PC-9 (cell line): ENCODE measurements around the gene VEGFB. TPM values are rescaled to one million over a fixed set of nuclear protein-coding genes. Genes with fewer than 3 reads are reported as not detected.

Experiments used
- BruUV-seq: library from RNA; stranded (reverse); fragments of 400-500 nt; replicated peaks from 2 replicates; lab custom pipeline; 2021; lab: Mats Ljungman, UMichigan
- CTCF ChIA-PET: fragments of 300-600 bp; sonication (Branson Sonifier 250); formaldehyde crosslinking; loops from one replicate; lab custom pipeline; 2022; ENCODE audit warnings: antibody characterized with exemption; lab: Charles Lee
- POLR2A ChIA-PET: fragments of 300-600 bp; sonication (Branson Sonifier 250); formaldehyde crosslinking; loops from one replicate; lab custom pipeline; 2022; ENCODE audit warnings: antibody characterized with exemption; ENCODE audit not compliant: unreplicated experiment; lab: Charles Lee
- DNase-seq, 2 experiments: peaks; one replicate each; pipeline versions ENCODE4 v3.0.0 to v3.0.0-alpha.2; 2015 to 2022; ENCODE audit warnings: mixed read lengths in 1 of 2
- H2AFZ ChIP-seq: fragments of 200-600 bp; sonication (generic); 2 replicates; pipeline ENCODE4 v1.8.1; 2017; ENCODE audit warnings: antibody characterized with exemption
- H3F3A ChIP-seq: fragments of 200-600 bp; sonication (generic); 2 replicates; pipeline ENCODE4 v1.8.1; 2017; ENCODE audit warnings: antibody characterized with exemption, mild to moderate bottlenecking, low read depth; ENCODE audit not compliant: insufficient read depth
- H3K27ac ChIP-seq: fragments of 200-600 bp; sonication (generic); 2 replicates; pipeline ENCODE4 v1.6.1; 2016; ENCODE audit warnings: mixed run types
- H3K27me3 ChIP-seq: fragments of 200-600 bp; sonication (generic); 2 replicates; pipeline ENCODE4 v1.6.1; 2016; ENCODE audit warnings: low read depth, mixed run types; ENCODE audit not compliant: insufficient read depth
- H3K36me3 ChIP-seq: fragments of 200-600 bp; sonication (generic); 2 replicates; pipeline ENCODE4 v1.6.1; 2016; ENCODE audit warnings: low read depth, mixed run types
- H3K4me1 ChIP-seq: fragments of 200-600 bp; sonication (generic); replicated peaks from 2 replicates; pipeline ENCODE4 v1.6.1; 2016; ENCODE audit warnings: mixed run types; ENCODE audit not compliant: insufficient read depth
- H3K4me2 ChIP-seq: fragments of 200-600 bp; sonication (generic); 2 replicates; pipeline ENCODE4 v1.6.1; 2017; ENCODE audit warnings: mixed run types
- H3K4me3 ChIP-seq: fragments of 200-600 bp; sonication (generic); 2 replicates; pipeline ENCODE4 v1.6.1; 2016; ENCODE audit warnings: mixed run types
- H3K79me2 ChIP-seq: fragments of 200-600 bp; sonication (generic); 2 replicates; pipeline ENCODE4 v1.6.1; 2017; ENCODE audit warnings: low read depth, mixed run types
- H3K9me2 ChIP-seq: fragments of 200-600 bp; sonication (generic); 2 replicates; pipeline ENCODE4 v1.8.1; 2017; ENCODE audit warnings: mild to moderate bottlenecking; ENCODE audit not compliant: insufficient read depth
- H3K9me3 ChIP-seq: fragments of 200-600 bp; sonication (generic); 2 replicates; pipeline ENCODE4 v1.8.1; 2016; ENCODE audit warnings: low read depth; ENCODE audit not compliant: insufficient read depth
- H4K20me1 ChIP-seq: fragments of 200-600 bp; sonication (generic); 2 replicates; pipeline ENCODE4 v1.8.1; 2017; ENCODE audit not compliant: insufficient read depth
- EZH2 ChIP-seq: fragments of 200-600 bp; sonication (generic); IDR thresholded peaks from 2 replicates; pipeline ENCODE4 v1.8.0; 2017; ENCODE audit warnings: antibody characterized with exemption, low read depth
- intact Hi-C: fragments of 100-400 bp; cut with micrococcal nuclease; formaldehyde crosslinking; loops from one replicate; pipeline ENCODE4 v1.10.0; 2022; ENCODE audit not compliant: unreplicated experiment
- total RNA-seq: library from RNA; stranded (reverse); gene quantifications from 2 replicates; pipeline ENCODE4 v1.2.3, GENCODE V29; 2021
- TF ChIP-seq, protein P1 (sequence below): fragments of 200-600 bp; sonication (generic); conservative IDR thresholded peaks from 2 replicates; pipeline ENCODE4 v1.6.1; 2017; ENCODE audit warnings: mixed run types, antibody characterized with exemption, mild to moderate bottlenecking, moderate library complexity

Gene VEGFB
- total RNA-seq, 1 experiment from 2014 or later, result 129 TPM

DNA sequence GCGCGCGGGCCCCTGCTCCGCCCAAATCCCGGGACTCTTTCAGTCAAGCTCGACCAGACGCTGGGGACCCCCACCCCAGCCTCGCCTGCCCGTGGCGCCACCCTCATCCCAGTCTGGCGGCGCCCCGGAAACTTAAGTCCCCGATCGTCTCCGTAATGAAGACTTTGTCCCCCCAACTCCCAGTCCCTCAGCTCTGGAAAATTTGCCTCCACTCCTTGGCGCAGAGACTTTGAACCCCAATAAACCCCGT, 17.3 kb downstream of the VEGFB start:
- H3K36me3 ChIP-seq, result 0 out of 2 replicates have a peak, but pooled peaks cover 5% of the 10 kb centered on the region
- H3F3A ChIP-seq, result peaks cover 45% of the 10 kb centered on the region
- peak overlapping the region; percentile 88 for H3K4me3 ChIP-seq
- peaks cover 9% of the 10 kb centered on the region; the same call in 1 of the 2 replicates for H4K20me1 ChIP-seq
- H2AFZ ChIP-seq, result peak overlapping the region; percentile 80
- no peaks in the 10 kb centered on the region for H3K27me3 ChIP-seq
- intact Hi-C loops, result loop anchor here (1.0 kb wide), 2 partner anchors 47 to 50 kb away; no protein-coding TSS in a partner anchor
- DNase-seq, result no peak
- no TSS peak for BruUV-seq
- H3K27ac ChIP-seq, result no peak overlapping the region
- H3K9me2 ChIP-seq, result no peaks in the 10 kb centered on the region
- peaks cover 14% of the 10 kb centered on the region for H3K79me2 ChIP-seq
- peak overlapping the region; percentile 99 for H3K4me2 ChIP-seq
- H3K4me1 ChIP-seq, result peaks cover 5% of the 10 kb centered on the region; the same call in 1 of the 2 replicates
- H3K9me3 ChIP-seq, result no peaks in the 10 kb centered on the region
- CTCF ChIA-PET, result interaction anchor here (0.7 to 1.3 kb wide), 5 partner anchors 18 to 688 kb away, joined by 3 to 9 read pairs (median 4); no protein-coding TSS in a partner anchor
- POLR2A ChIA-PET, result interaction anchor here (0.6 kb wide), 1 partner anchor 17 kb away, joined by 3 read pairs; no protein-coding TSS in a partner anchor
- TF ChIP-seq, protein P1, sequence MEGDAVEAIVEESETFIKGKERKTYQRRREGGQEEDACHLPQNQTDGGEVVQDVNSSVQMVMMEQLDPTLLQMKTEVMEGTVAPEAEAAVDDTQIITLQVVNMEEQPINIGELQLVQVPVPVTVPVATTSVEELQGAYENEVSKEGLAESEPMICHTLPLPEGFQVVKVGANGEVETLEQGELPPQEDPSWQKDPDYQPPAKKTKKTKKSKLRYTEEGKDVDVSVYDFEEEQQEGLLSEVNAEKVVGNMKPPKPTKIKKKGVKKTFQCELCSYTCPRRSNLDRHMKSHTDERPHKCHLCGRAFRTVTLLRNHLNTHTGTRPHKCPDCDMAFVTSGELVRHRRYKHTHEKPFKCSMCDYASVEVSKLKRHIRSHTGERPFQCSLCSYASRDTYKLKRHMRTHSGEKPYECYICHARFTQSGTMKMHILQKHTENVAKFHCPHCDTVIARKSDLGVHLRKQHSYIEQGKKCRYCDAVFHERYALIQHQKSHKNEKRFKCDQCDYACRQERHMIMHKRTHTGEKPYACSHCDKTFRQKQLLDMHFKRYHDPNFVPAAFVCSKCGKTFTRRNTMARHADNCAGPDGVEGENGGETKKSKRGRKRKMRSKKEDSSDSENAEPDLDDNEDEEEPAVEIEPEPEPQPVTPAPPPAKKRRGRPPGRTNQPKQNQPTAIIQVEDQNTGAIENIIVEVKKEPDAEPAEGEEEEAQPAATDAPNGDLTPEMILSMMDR, result no peak

DNA sequence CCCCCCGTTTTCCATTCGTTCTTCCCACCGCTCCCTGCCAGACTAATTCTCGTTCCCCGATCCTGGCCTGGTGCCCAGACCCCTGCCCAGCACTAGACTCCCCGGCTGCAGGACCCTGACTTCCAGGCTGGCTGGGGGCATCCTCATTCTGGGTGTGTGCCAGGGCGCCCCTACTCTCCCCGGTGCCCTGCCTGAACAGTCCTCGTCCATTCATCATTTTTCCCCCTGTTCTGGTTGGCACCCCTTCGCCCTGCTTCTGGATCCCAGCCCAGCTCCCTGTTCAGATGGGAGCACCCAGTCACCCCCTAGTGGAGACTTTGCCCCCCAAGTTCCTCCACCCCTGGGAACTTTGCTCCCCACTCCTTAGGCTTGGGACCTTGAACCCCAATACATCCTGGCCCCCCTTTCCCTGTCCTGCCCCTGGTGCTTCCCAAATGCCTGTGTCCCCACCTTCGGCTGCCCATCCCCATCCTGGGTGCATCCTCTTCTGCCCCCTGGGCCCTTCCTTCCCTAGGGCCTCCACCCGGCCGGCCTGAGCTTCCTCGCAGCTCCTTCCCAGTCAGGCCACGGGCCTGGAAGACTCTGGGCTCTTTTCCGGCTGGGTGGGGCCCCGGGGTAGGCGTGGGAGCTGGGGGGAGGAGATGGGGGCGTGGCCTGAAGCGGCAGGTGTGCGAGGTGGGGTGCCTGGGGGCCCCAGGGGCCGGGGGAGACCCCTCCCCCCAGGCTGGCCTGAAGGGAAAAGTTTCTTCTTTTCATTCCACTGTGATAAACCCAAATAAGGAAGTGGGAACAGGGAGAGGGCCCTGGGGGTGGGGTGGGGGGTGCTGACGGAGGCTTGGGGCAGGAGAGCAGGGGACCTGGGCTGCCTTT, 17.9 kb downstream of the VEGFB start:
- no peaks in the 10 kb centered on the region for H3K9me3 ChIP-seq
- intact Hi-C loops, result loop anchor here (1.0 kb wide), 2 partner anchors 48 to 49 kb away; no protein-coding TSS in a partner anchor
- H3K9me2 ChIP-seq, result no peaks in the 10 kb centered on the region
- H3F3A ChIP-seq, result peaks cover 41% of the 10 kb centered on the region
- H4K20me1 ChIP-seq, result peaks cover 9% of the 10 kb centered on the region; the same call in 1 of the 2 replicates
- H3K4me2 ChIP-seq, result peak overlapping the region; percentile 99
- 0 out of 2 replicates have a peak, but pooled peaks cover 5% of the 10 kb centered on the region for H3K36me3 ChIP-seq
- no peaks in the 10 kb centered on the region for H3K27me3 ChIP-seq
- CTCF ChIA-PET, result interaction anchor here (0.6 to 1.3 kb wide), 9 partner anchors 17 to 688 kb away, joined by 3 to 22 read pairs (median 4); no protein-coding TSS in a partner anchor
- peak overlapping the region; percentile 88 for H3K4me3 ChIP-seq
- H3K79me2 ChIP-seq, result peaks cover 14% of the 10 kb centered on the region
- H3K27ac ChIP-seq, result no peak overlapping the region
- TF ChIP-seq, protein P1, result peak; percentile 61
- TF ChIP-seq EZH2, result no peak
- POLR2A ChIA-PET, result interaction anchor here (0.5 to 0.7 kb wide), 6 partner anchors 15 to 29 kb away, joined by 3 to 11 read pairs (median 6); no protein-coding TSS in a partner anchor
- H3K4me1 ChIP-seq, result peaks cover 5% of the 10 kb centered on the region; the same call in 1 of the 2 replicates
- BruUV-seq, result TSS peak; percentile 16
- peak in 1 of 2 experiments; percentile 76 for DNase-seq
- H2AFZ ChIP-seq, result peak overlapping the region; percentile 80

DNA sequence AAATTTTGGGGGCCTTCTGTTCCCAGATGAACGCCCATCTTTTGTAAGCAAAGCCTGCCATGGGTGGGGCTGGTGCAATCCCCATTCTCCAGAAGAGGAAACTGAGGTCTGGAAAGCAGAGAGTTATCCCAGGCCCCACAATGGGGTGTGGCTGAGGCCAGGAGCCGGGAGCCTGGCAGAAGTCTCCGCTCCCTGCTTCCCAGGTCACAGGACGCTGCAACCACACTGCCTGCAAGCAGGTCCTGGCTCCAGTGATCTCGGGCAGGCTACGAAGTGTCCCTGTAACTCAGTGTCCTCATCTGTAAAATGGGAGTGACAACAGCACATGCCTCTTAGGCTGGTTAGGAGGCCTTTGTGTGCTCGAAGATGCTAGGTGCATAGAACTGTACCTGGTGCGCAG, 18.7 kb downstream of the VEGFB start:
- BruUV-seq, result TSS peak; percentile 1
- no peak for DNase-seq
- no peak overlapping the region for H2AFZ ChIP-seq
- H3K4me2 ChIP-seq, result peak overlapping the region; percentile 99; the same call in 1 of the 2 replicates
- peaks cover 9% of the 10 kb centered on the region; the same call in 1 of the 2 replicates for H4K20me1 ChIP-seq
- ChIA-PET CTCF (interaction anchor here (0.6 to 1.3 kb wide), 2 partner anchors 48 to 50 kb away, joined by 9 to 22 read pairs; no protein-coding TSS in a partner anchor), POLR2A (interaction anchor here (0.7 kb wide), 1 partner anchor 29 kb away, joined by 6 read pairs; no protein-coding TSS in a partner anchor)
- no peak overlapping the region for H3K27ac ChIP-seq
- intact Hi-C loops, result no loop called here
- 0 out of 2 replicates have a peak, but pooled peaks cover 5% of the 10 kb centered on the region for H3K36me3 ChIP-seq
- peaks cover 34% of the 10 kb centered on the region for H3F3A ChIP-seq
- no peaks in the 10 kb centered on the region for H3K27me3 ChIP-seq
- H3K4me1 ChIP-seq, result no peaks in the 10 kb centered on the region; the same call in 1 of the 2 replicates
- H3K4me3 ChIP-seq, result peak overlapping the region; percentile 88; the same call in 1 of the 2 replicates
- no peak for TF ChIP-seq EZH2
- TF ChIP-seq, protein P1, result no peak
- peaks cover 14% of the 10 kb centered on the region for H3K79me2 ChIP-seq
- H3K9me2 ChIP-seq, result no peaks in the 10 kb centered on the region
- no peaks in the 10 kb centered on the region for H3K9me3 ChIP-seq
